HUES64 (cell line): ENCODE results near the gene KRTAP1-4.

Source experiments
- H3K27ac ChIP-seq: 2 replicates; pipeline ENCODE4 v1.7.0; 2013; ENCODE audit warnings: low read depth, low read length, inconsistent platforms
- H3K27me3 ChIP-seq: 2 replicates; pipeline ENCODE4 v1.6.1; 2013; ENCODE audit warnings: mild to moderate bottlenecking, low read length; ENCODE audit not compliant: insufficient read depth
- H3K36me3 ChIP-seq: 2 replicates; pipeline ENCODE4 v1.6.1; 2013; ENCODE audit warnings: mild to moderate bottlenecking, low read length; ENCODE audit not compliant: insufficient read depth
- H3K4me1 ChIP-seq: 2 replicates; pipeline ENCODE4 v1.6.1; 2013; ENCODE audit warnings: mild to moderate bottlenecking, low read length, moderate library complexity; ENCODE audit not compliant: insufficient read depth
- H3K4me3 ChIP-seq: 2 replicates; pipeline ENCODE4 v1.5.1; 2013; ENCODE audit warnings: mild to moderate bottlenecking, low read length, moderate library complexity
- H3K9ac ChIP-seq: 2 replicates; pipeline ENCODE4 v1.6.1; 2013; ENCODE audit warnings: mild to moderate bottlenecking, low read depth, low read length
- H3K9me3 ChIP-seq: 2 replicates; pipeline ENCODE4 v1.6.1; 2013; ENCODE audit warnings: low read depth, low read length; ENCODE audit not compliant: insufficient read depth
- WGBS: fragments of 150-250, 120-280 bp; methylation state at CpG from one replicate; pipeline ENCODE4 v1.1.7; 2013; ENCODE audit warnings: missing lambda C conversion rate; 5-methylcytosine and 5-hydroxymethylcytosine counted together

KRTAP1-4 gene

DNA sequence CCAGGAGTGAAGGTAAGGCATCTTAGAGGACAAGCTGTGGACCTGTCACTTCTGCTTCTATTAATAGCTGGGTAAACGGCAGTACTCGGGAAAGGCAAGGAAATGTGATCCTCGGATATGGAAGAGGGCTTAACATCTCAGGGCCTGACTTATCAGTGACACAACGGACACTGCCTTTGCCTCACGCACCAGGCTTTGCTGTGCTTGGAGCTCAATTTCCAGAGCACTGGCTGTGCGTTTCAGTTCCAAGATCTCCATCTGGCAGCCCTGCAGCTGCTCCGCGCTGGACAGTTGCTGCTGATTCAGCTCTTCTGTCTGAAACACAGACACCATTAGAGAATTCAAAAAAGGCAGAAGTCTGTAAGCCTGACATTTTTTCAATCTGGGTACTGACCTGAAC, 49.4 kb downstream of the KRTAP1-4 start:
- Histone ChIP-seq H3K9ac (no peak overlapping the region), H3K27me3 (no peaks in the 10 kb centered on the region), H3K9me3 (no peaks in the 10 kb centered on the region), H3K27ac (no peak overlapping the region), H3K4me3 (no peak overlapping the region), H3K36me3 (no peaks in the 10 kb centered on the region), H3K4me1 (peaks cover 9% of the 10 kb centered on the region)
- WGBS, result 86% methylated on average over 8 of the region's 8 CpGs

DNA sequence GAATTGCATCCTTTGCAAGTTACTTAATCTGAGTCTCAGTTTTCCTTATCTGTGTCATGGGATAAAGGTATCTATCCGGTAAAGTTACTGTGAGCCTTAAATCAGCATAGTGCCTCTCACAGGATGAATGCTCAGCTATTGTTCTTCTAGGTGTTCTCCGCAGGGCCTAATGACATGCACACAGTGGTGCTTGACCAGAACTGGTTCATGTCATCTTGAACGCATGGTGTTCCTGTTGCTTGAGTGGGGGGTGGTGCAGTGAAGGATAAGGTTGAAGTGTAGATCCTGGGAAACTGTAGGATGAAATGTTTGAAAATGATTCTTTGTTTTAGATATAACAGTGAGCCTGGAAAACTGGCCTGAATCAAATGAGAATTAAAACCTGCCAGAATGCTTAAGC, 49.9 kb downstream of the KRTAP1-4 start:
- 68% methylated on average over 3 of the region's 3 CpGs for WGBS
- no peak overlapping the region for H3K9ac ChIP-seq
- H3K9me3 ChIP-seq, result no peaks in the 10 kb centered on the region
- H3K27me3 ChIP-seq, result no peaks in the 10 kb centered on the region
- peaks cover 9% of the 10 kb centered on the region for H3K4me1 ChIP-seq
- no peak overlapping the region for H3K27ac ChIP-seq
- H3K4me3 ChIP-seq, result no peak overlapping the region
- no peaks in the 10 kb centered on the region for H3K36me3 ChIP-seq
